ENCODE measurements around the gene TBX2. TPM values are rescaled to one million over a fixed set of nuclear protein-coding genes. Genes with fewer than 3 reads are reported as not detected.
A peak's percentile ranks its signal among the peaks of the same experiment; 100 is the strongest.

Gene TBX2
- total and polyA plus RNA-seq, 12 donors = 4.6 to 31.1 (median 11.8) TPM

GRCh38 chr17:61453566-61454380 lies 54.1 kb downstream of the TBX2 start:
- ATAC-seq = no peak
- TF ChIP-seq CTCF (IDR thresholded peaks at IDR 0.05) = no peak
- DNase-seq = no peak
- no peak overlapping the region for H3K4me3 ChIP-seq
- no peak overlapping the region for H3K27ac ChIP-seq
- peaks cover 3 to 40% (median 24%) of the 10 kb centered on the region in 9 donors for H3K4me1 ChIP-seq
- H3K9me3 ChIP-seq = no peaks in the 10 kb centered on the region
- no peaks in the 10 kb centered on the region for H3K36me3 ChIP-seq
- intact Hi-C loops (cut with DNase I) = no loop called here
- 20 to 25% methylated on average over 17 of the region's 17 CpGs for WGBS, 2 donors
- H3K27me3 ChIP-seq = peaks cover 46 to 100% (median 99%) of the 10 kb centered on the region in 7 donors

GRCh38 chr17:61454381-61455323 lies 55.0 kb downstream of the TBX2 start:
- ATAC-seq (peak in 1 of 8 donors; percentile 13), DNase-seq (no peak)
- Histone ChIP-seq H3K4me3 (peak overlapping the region in 2 of 10 donors; percentile 6 to 7), H3K27me3 (peaks cover 46 to 100% (median 100%) of the 10 kb centered on the region in 7 donors), H3K9me3 (no peaks in the 10 kb centered on the region), H3K27ac (no peak overlapping the region), H3K4me1 (peaks cover 3 to 40% (median 24%) of the 10 kb centered on the region in 9 donors), H3K36me3 (no peaks in the 10 kb centered on the region)
- no peak for TF ChIP-seq CTCF (IDR thresholded peaks at IDR 0.05)
- WGBS, 2 donors = 11 to 14% methylated on average over 86 of the region's 86 CpGs
- intact Hi-C loops (cut with DNase I) = no loop called here

GRCh38 chr17:61455324-61456060 lies 55.8 kb downstream of the TBX2 start:
- no peak overlapping the region for H3K27ac ChIP-seq
- intact Hi-C loops (cut with DNase I) = no loop called here
- peaks cover 3 to 40% (median 24%) of the 10 kb centered on the region in 9 donors for H3K4me1 ChIP-seq
- H3K27me3 ChIP-seq = peaks cover 46 to 100% (median 100%) of the 10 kb centered on the region in 7 donors
- DNase-seq = no peak
- no peaks in the 10 kb centered on the region for H3K9me3 ChIP-seq
- TF ChIP-seq CTCF (IDR thresholded peaks at IDR 0.05) = no peak
- WGBS, 2 donors = 60 to 67% methylated on average over 18 of the region's 18 CpGs
- no peaks in the 10 kb centered on the region for H3K36me3 ChIP-seq
- no peak overlapping the region for H3K4me3 ChIP-seq
- no peak for ATAC-seq
